Fibroblast of lung (primary cell): ENCODE results near the gene KRT76. TPM values are rescaled to one million over a fixed set of nuclear protein-coding genes. Genes with fewer than 3 reads are reported as not detected.

ENCODE experiments used
- DNase-seq, 2 donors: peaks; one replicate each; pipeline versions ENCODE4 v3.0.0 to v3.0.0-alpha.2; 2010; ENCODE audit warnings: low read depth in 2 of 2
- H2AFZ ChIP-seq: 2 replicates; pipeline ENCODE4 v1.5.1; 2012; ENCODE audit warnings: low read length, control low read depth, inconsistent platforms
- H3K27ac ChIP-seq: 2 replicates; pipeline ENCODE4 v1.5.1; 2011; ENCODE audit warnings: low read length, control low read depth; ENCODE audit not compliant: insufficient read depth
- H3K27me3 ChIP-seq: 2 replicates; pipeline ENCODE4 v1.5.1; 2011; ENCODE audit warnings: mild to moderate bottlenecking, low read length; ENCODE audit not compliant: control insufficient read depth, insufficient read depth
- H3K36me3 ChIP-seq: 2 replicates; pipeline ENCODE4 v1.5.1; 2011; ENCODE audit warnings: low read length; ENCODE audit not compliant: control insufficient read depth, insufficient read depth
- H3K4me1 ChIP-seq: 2 replicates; pipeline ENCODE4 v1.5.1; 2011; ENCODE audit warnings: low read length; ENCODE audit not compliant: control insufficient read depth, insufficient read depth; ENCODE audit errors: extremely low read depth
- H3K4me2 ChIP-seq: 2 replicates; pipeline ENCODE4 v1.5.1; 2011; ENCODE audit warnings: low read length, control low read depth; ENCODE audit not compliant: insufficient read depth; ENCODE audit errors: extremely low read depth
- H3K4me3 ChIP-seq, 4 experiments: fragments of 200-600 bp in 1 of 4; sonication (generic) in 1 of 4; replicated peaks in 1 of 4; 2 replicates each; pipeline ENCODE4 v1.5.1; 2011 to 2016; ENCODE audit warnings: low read length in 4 of 4, low read depth in 3 of 4, mild to moderate bottlenecking in 3 of 4, control low read depth in 2 of 4, inconsistent platforms in 1 of 4, mixed read lengths in 1 of 4; ENCODE audit not compliant: insufficient read depth in 1 of 4; ENCODE audit errors: control extremely low read depth in 1 of 4
- H3K79me2 ChIP-seq: 2 replicates; pipeline ENCODE4 v1.5.1; 2012; ENCODE audit warnings: mild to moderate bottlenecking, low read length, inconsistent platforms; ENCODE audit not compliant: control insufficient read depth, insufficient read depth
- H3K9ac ChIP-seq: 2 replicates; pipeline ENCODE4 v1.5.1; 2011; ENCODE audit warnings: mild to moderate bottlenecking, low read length, control low read depth; ENCODE audit not compliant: insufficient read depth
- H3K9me3 ChIP-seq: 2 replicates; pipeline ENCODE4 v1.5.1; 2012; ENCODE audit warnings: low read depth, low read length; ENCODE audit not compliant: control insufficient read depth, insufficient read depth
- H4K20me1 ChIP-seq: 2 replicates; pipeline ENCODE4 v1.5.1; 2011; ENCODE audit warnings: low read length; ENCODE audit not compliant: control insufficient read depth, insufficient read depth; ENCODE audit errors: extremely low read depth
- CTCF ChIP-seq, 2 donors: IDR thresholded peaks in 1 of 2; conservative IDR thresholded peaks in 1 of 2; 1 replicate in 1 of 2; 2 replicates in 1 of 2; pipeline ENCODE4 v1.5.1; 2011 to 2012; ENCODE audit warnings: low read length in 2 of 2, control low read depth in 1 of 2, inconsistent platforms in 1 of 2, low read depth in 1 of 2, mild to moderate bottlenecking in 1 of 2
- EZH2 ChIP-seq: IDR thresholded peaks from 2 replicates; pipeline ENCODE4 v1.5.1; 2012; ENCODE audit warnings: low read length, control low read depth, mild to moderate bottlenecking; ENCODE audit errors: missing control alignments
- polyA plus RNA-seq, 2 donors: library from polyadenylated mRNA; depleted of rRNA in 1 of 2; stranded (reverse) in 1 of 2; unstranded in 1 of 2; fragments of >200 nt; gene quantifications; 2 replicates each; pipeline ENCODE4 v1.2.1, GENCODE V29; 2011 to 2012; ENCODE audit warnings: missing spikeins in 1 of 2
- total RNA-seq: library from RNA; depleted of rRNA; stranded (reverse); fragments of >200 nt; gene quantifications from 2 replicates; pipeline ENCODE4 v1.2.1, GENCODE V29; 2014

KRT76 gene
- total and polyA plus RNA-seq, 2 donors (not counting 1 experiment from before 2014, with no cell fraction given), result not detected

- Histone ChIP-seq H3K27ac (no peak overlapping the region), H3K36me3 (no peaks in the 10 kb centered on the region), H3K27me3 (no peaks in the 10 kb centered on the region), H3K4me1 (no peaks in the 10 kb centered on the region), H4K20me1 (no peaks in the 10 kb centered on the region), H3K9me3 (no peaks in the 10 kb centered on the region), H3K9ac (no peak overlapping the region), H2AFZ (no peak overlapping the region), H3K4me2 (no peak overlapping the region), H3K79me2 (no peaks in the 10 kb centered on the region), H3K4me3 (no peak overlapping the region)
- TF ChIP-seq CTCF (conservative IDR thresholded peaks at IDR 0.05 in 1 of 2, IDR thresholded peaks at IDR 0.05 in 1 of 2; ENCODE audit: low read depth in 1 of 2, low read length in 2 of 2) (no peak), EZH2 (no peak)
- no peak for DNase-seq
Observed at GRCh38 chr12:52801773-52802172, 24.6 kb upstream of the KRT76 start.

DNA sequence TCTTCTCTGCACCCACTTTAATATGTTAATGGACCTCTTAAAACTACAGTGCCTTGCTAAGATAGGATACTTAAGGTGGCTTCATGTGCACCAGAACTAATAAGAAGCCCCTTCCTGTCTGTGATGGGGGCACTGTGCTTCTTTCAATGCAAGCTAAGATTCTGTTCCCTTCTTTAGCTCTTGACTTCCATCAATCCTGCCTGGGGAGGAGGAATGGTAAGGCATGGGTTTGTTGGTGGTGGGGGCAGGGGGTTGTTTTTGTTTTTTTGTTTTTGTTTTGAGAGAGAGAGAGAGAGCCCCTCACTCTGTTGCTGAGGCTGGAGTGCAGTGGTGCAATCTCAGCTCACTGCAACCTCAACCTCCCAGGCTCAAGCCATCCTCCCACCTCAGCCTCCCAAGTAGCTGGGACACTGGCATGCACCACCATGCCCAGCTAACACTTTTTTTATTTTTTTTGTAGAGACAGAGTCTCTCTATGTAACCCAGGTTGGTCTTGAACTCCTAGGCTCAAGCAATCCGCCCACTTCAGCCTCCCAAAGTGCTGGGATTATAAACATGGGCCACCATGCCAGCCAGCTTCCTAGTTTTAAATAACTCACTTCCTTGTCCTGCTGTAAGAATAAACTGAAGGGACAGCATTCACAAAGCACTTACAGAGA, 23.2 kb upstream of the KRT76 start:
- no peaks in the 10 kb centered on the region for H3K36me3 ChIP-seq
- H3K4me1 ChIP-seq, result no peaks in the 10 kb centered on the region
- no peaks in the 10 kb centered on the region for H3K9me3 ChIP-seq
- H2AFZ ChIP-seq, result no peak overlapping the region
- H3K4me2 ChIP-seq, result no peak overlapping the region
- no peak overlapping the region for H3K9ac ChIP-seq
- no peak overlapping the region for H3K4me3 ChIP-seq
- H4K20me1 ChIP-seq, result no peaks in the 10 kb centered on the region
- no peak overlapping the region for H3K27ac ChIP-seq
- DNase-seq, result no peak
- no peaks in the 10 kb centered on the region for H3K27me3 ChIP-seq
- no peaks in the 10 kb centered on the region for H3K79me2 ChIP-seq
- no peak for TF ChIP-seq CTCF (conservative IDR thresholded peaks at IDR 0.05 in 1 of 2, IDR thresholded peaks at IDR 0.05 in 1 of 2; ENCODE audit: low read depth in 1 of 2, low read length in 2 of 2)
- TF ChIP-seq EZH2, result no peak

DNA sequence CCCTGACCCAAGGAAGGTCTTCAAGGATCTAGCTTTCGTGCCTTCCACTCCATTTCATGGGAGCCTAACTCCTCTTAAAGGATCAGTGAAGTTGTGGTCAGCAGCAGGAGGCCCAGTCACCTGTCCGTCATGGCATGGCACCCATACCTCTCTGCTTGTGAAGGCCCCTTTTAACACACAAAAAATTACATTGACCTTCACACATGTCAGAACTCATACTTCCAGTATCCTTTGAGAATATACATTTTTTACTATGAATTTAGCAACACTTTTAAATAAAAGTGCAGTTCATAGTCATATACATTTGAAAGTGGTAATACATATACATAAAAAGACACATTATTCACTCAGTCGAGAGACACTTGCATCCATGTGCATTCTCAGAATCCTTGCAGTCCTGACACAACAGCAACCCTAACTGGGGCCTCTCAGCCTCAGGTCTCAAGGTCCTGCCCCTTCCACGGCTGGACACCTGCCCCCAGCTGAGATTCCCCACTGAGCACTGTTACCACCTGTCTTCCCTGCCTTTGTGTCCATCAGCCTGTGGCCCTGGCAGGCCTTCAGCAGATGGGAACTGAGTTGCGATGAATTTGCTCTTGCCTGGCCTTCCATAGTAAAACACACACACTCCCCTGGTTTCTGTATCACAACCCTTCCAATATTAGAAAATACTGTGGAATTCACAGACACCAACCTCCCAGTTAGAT, 22.5 kb upstream of the KRT76 start:
- H3K4me2 ChIP-seq, result no peak overlapping the region
- H4K20me1 ChIP-seq, result no peaks in the 10 kb centered on the region
- H3K9ac ChIP-seq, result no peak overlapping the region
- H3K27me3 ChIP-seq, result no peaks in the 10 kb centered on the region
- DNase-seq, result no peak
- H3K4me3 ChIP-seq, result no peak overlapping the region
- no peaks in the 10 kb centered on the region for H3K36me3 ChIP-seq
- H3K79me2 ChIP-seq, result no peaks in the 10 kb centered on the region
- no peak for TF ChIP-seq CTCF (conservative IDR thresholded peaks at IDR 0.05 in 1 of 2, IDR thresholded peaks at IDR 0.05 in 1 of 2; ENCODE audit: low read depth in 1 of 2, low read length in 2 of 2)
- TF ChIP-seq EZH2, result no peak
- no peak overlapping the region for H3K27ac ChIP-seq
- H2AFZ ChIP-seq, result no peak overlapping the region
- no peaks in the 10 kb centered on the region for H3K4me1 ChIP-seq
- no peaks in the 10 kb centered on the region for H3K9me3 ChIP-seq
